NCI-H345 treated with DMSO at 0.1 percent for 48 hours (cell line): ENCODE data around the gene AMMECR1L.
A peak's percentile ranks its signal among the peaks of the same experiment; 100 is the strongest.
"Not testable (repeated sequence)": the region's sequence is repeated elsewhere in the genome, so short reads cannot be mapped to it uniquely, and the experiment has no call there.

Experiments used
- DNase-seq: peaks from one replicate; lab custom pipeline; 2025; ENCODE audit not compliant: unreplicated experiment; lab: John Stamatoyannopoulos, UW

The AMMECR1L gene

GRCh38 chr2:127841466-127842178, 44.1 kb downstream of the AMMECR1L start:
- no peak for DNase-seq

- no peak for DNase-seq
Observed at GRCh38 chr2:127840893-127841292, 44.9 kb downstream of the AMMECR1L start.

GRCh38 chr2:127834951-127835350, 50.8 kb downstream of the AMMECR1L start:
- no peak for DNase-seq

- no peak for DNase-seq
Observed at GRCh38 chr2:127829845-127830246, 55.9 kb downstream of the AMMECR1L start.

GRCh38 chr2:127826708-127827107, 59.0 kb downstream of the AMMECR1L start:
- DNase-seq: not testable (repeated sequence)

- peak; percentile 2 for DNase-seq
Observed at GRCh38 chr2:127826047-127826446, 59.7 kb downstream of the AMMECR1L start.

GRCh38 chr2:127820080-127820668, 65.6 kb downstream of the AMMECR1L start:
- DNase-seq: no peak

GRCh38 chr2:127818794-127819425, 66.8 kb downstream of the AMMECR1L start:
- DNase-seq: no peak

- DNase-seq: no peak
Observed at GRCh38 chr2:127818241-127818640, 67.5 kb downstream of the AMMECR1L start.

- no peak for DNase-seq
Observed at GRCh38 chr2:127814677-127815076, 71.1 kb downstream of the AMMECR1L start.

GRCh38 chr2:127812441-127812840, 73.3 kb downstream of the AMMECR1L start:
- DNase-seq: not testable (repeated sequence)
